Neutrophil (primary cell): Measurements from ENCODE around the gene CHAD.

Experiments
- H3K27ac ChIP-seq: fragments of 200-600 bp; sonication (generic); 2 replicates; pipeline ENCODE4 v1.5.1; 2016; ENCODE audit warnings: mild to moderate bottlenecking, moderate library complexity
- H3K27me3 ChIP-seq: fragments of 200-600 bp; sonication (generic); 2 replicates; pipeline ENCODE4 v1.6.0; 2016; ENCODE audit warnings: mild to moderate bottlenecking
- H3K36me3 ChIP-seq: fragments of 200-600 bp; sonication (generic); 2 replicates; pipeline ENCODE4 v1.5.1; 2017
- H3K4me1 ChIP-seq, 2 experiments: fragments of 200-600 bp in 1 of 2; sonication (generic) in 1 of 2; 1 replicate in 1 of 2; 2 replicates in 1 of 2; pipeline versions ENCODE4 v1.5.1 to v1.6.1; 2013 to 2016; ENCODE audit warnings: low read depth in 1 of 2, low read length in 1 of 2, mild to moderate bottlenecking in 1 of 2, moderate library complexity in 1 of 2; ENCODE audit not compliant: control insufficient read depth in 1 of 2, insufficient read depth in 1 of 2
- H3K4me3 ChIP-seq, 2 experiments: fragments of 200-600 bp in 1 of 2; sonication (generic) in 1 of 2; 1 replicate in 1 of 2; 2 replicates in 1 of 2; pipeline ENCODE4 v1.5.1; 2013 to 2016; ENCODE audit warnings: low read depth in 1 of 2, low read length in 1 of 2, mild to moderate bottlenecking in 1 of 2, moderate library complexity in 1 of 2
- H3K9me3 ChIP-seq: fragments of 200-600 bp; sonication (generic); 2 replicates; pipeline ENCODE4 v1.5.1; 2016
- CTCF ChIP-seq: fragments of 200-600 bp; sonication (generic); IDR thresholded peaks from 2 replicates; pipeline ENCODE4 v1.5.1; 2016; ENCODE audit warnings: antibody characterized with exemption

CHAD gene

GRCh38 chr17:50492214-50492613 is 23.5 kb upstream of the CHAD start:
- no peak overlapping the region for H3K4me3 ChIP-seq
- H3K9me3 ChIP-seq = no peaks in the 10 kb centered on the region
- no peak for TF ChIP-seq CTCF
- H3K36me3 ChIP-seq = no peaks in the 10 kb centered on the region
- no peaks in the 10 kb centered on the region for H3K27me3 ChIP-seq
- H3K4me1 ChIP-seq = no peaks in the 10 kb centered on the region
- H3K27ac ChIP-seq = no peak overlapping the region

GRCh38 chr17:50491505-50491904 is 22.8 kb upstream of the CHAD start:
- H3K4me3 ChIP-seq = no peak overlapping the region
- no peak for TF ChIP-seq CTCF
- H3K27ac ChIP-seq = no peak overlapping the region
- no peaks in the 10 kb centered on the region for H3K9me3 ChIP-seq
- H3K4me1 ChIP-seq = no peaks in the 10 kb centered on the region
- no peaks in the 10 kb centered on the region for H3K27me3 ChIP-seq
- H3K36me3 ChIP-seq = no peaks in the 10 kb centered on the region

GRCh38 chr17:50488880-50489279 is 20.2 kb upstream of the CHAD start:
- Histone ChIP-seq H3K36me3 (peaks cover 22% of the 10 kb centered on the region), H3K4me1 (no peaks in the 10 kb centered on the region), H3K27ac (no peak overlapping the region), H3K27me3 (no peaks in the 10 kb centered on the region), H3K4me3 (no peak overlapping the region), H3K9me3 (no peaks in the 10 kb centered on the region)
- TF ChIP-seq CTCF = no peak

GRCh38 chr17:50487213-50488096 is 18.8 kb upstream of the CHAD start:
- H3K27ac ChIP-seq = no peak overlapping the region
- H3K9me3 ChIP-seq = no peaks in the 10 kb centered on the region
- peaks cover 25% of the 10 kb centered on the region for H3K36me3 ChIP-seq
- TF ChIP-seq CTCF = no peak
- H3K4me3 ChIP-seq = no peak overlapping the region
- H3K27me3 ChIP-seq = no peaks in the 10 kb centered on the region
- H3K4me1 ChIP-seq = peaks cover 2 to 3% of the 10 kb centered on the region in 2 experiments

- H3K27me3 ChIP-seq = no peaks in the 10 kb centered on the region
- peaks cover 31% of the 10 kb centered on the region in 2 experiments for H3K4me1 ChIP-seq
- H3K9me3 ChIP-seq = no peaks in the 10 kb centered on the region
- no peak overlapping the region for H3K27ac ChIP-seq
- TF ChIP-seq CTCF = no peak
- no peak overlapping the region for H3K4me3 ChIP-seq
- H3K36me3 ChIP-seq = peaks cover 25% of the 10 kb centered on the region
Observed at GRCh38 chr17:50484386-50485155, 15.9 kb upstream of the CHAD start.
